Common myeloid progenitor, CD34-positive (primary cell): ENCODE data around the gene VWF.

Experiments used
- CTCF ChIA-PET: fragments of 350-600 bp; sonication (Branson Sonifier 250); formaldehyde crosslinking; loops from one replicate; lab custom pipeline; 2021; ENCODE audit warnings: antibody characterized with exemption; lab: Charles Lee
- POLR2A ChIA-PET: fragments of 350-600 bp; sonication (Branson Sonifier 250); formaldehyde crosslinking; loops from one replicate; lab custom pipeline; 2021; ENCODE audit warnings: antibody characterized with exemption; lab: Charles Lee
- DNase-seq, 3 donors: peaks; one replicate each; pipeline versions ENCODE4 v3.0.0 to v3.0.0-alpha.2; 2013
- H3K27ac ChIP-seq, 2 experiments: 1 replicate in 1 of 2; 2 replicates in 1 of 2; pipeline ENCODE4 v1.7.0; 2013; ENCODE audit warnings: inconsistent platforms in 2 of 2, low read length in 2 of 2, mild to moderate bottlenecking in 2 of 2, low read depth in 1 of 2, moderate library complexity in 1 of 2; ENCODE audit not compliant: severe bottlenecking in 2 of 2, insufficient read depth in 1 of 2, poor library complexity in 1 of 2
- H3K27me3 ChIP-seq, 5 experiments: replicated peaks in 2 of 5; 1 replicate in 3 of 5; 2 replicates in 2 of 5; pipeline versions ENCODE4 v1.6.1 to v1.7.0; 2013; ENCODE audit warnings: low read length in 4 of 5, mild to moderate bottlenecking in 2 of 5, moderate library complexity in 2 of 5, inconsistent platforms in 1 of 5; ENCODE audit not compliant: insufficient read depth in 5 of 5, control insufficient read depth in 4 of 5
- H3K36me3 ChIP-seq, 4 experiments: 1 replicate in 2 of 4; 2 replicates in 2 of 4; pipeline versions ENCODE4 v1.6.1 to v1.7.0; 2013; ENCODE audit warnings: low read length in 3 of 4, control low read depth in 1 of 4, mild to moderate bottlenecking in 1 of 4; ENCODE audit not compliant: control insufficient read depth in 4 of 4, insufficient read depth in 4 of 4
- H3K4me1 ChIP-seq, 4 experiments: 1 replicate in 3 of 4; 2 replicates in 1 of 4; pipeline versions ENCODE4 v1.6.1 to v1.7.1; 2013; ENCODE audit warnings: low read length in 3 of 4, mild to moderate bottlenecking in 3 of 4, control low read depth in 1 of 4, inconsistent platforms in 1 of 4, moderate library complexity in 1 of 4; ENCODE audit not compliant: control insufficient read depth in 4 of 4, insufficient read depth in 4 of 4; ENCODE audit errors: control extremely low read depth in 1 of 4
- H3K4me3 ChIP-seq, 7 experiments: 1 replicate in 4 of 7; 2 replicates in 3 of 7; pipeline versions ENCODE4 v1.5.1 to v1.7.0; 2013; ENCODE audit warnings: mild to moderate bottlenecking in 7 of 7, low read length in 6 of 7, moderate library complexity in 6 of 7, inconsistent platforms in 2 of 7, low read depth in 2 of 7, control low read depth in 1 of 7; ENCODE audit not compliant: insufficient read depth in 4 of 7, control insufficient read depth in 1 of 7; ENCODE audit errors: extremely low read depth in 1 of 7
- H3K9me3 ChIP-seq, 5 experiments: 1 replicate in 4 of 5; 2 replicates in 1 of 5; pipeline versions ENCODE4 v1.6.1 to v1.7.1; 2013; ENCODE audit warnings: low read length in 4 of 5, mild to moderate bottlenecking in 2 of 5, inconsistent platforms in 1 of 5, low read depth in 1 of 5, moderate library complexity in 1 of 5; ENCODE audit not compliant: control insufficient read depth in 4 of 5, insufficient read depth in 2 of 5; ENCODE audit errors: control extremely low read depth in 1 of 5
- WGBS: methylation state at CpG from one replicate; pipeline ENCODE4 v1.1.5; 2013; ENCODE audit not compliant: insufficient coverage; 5-methylcytosine and 5-hydroxymethylcytosine counted together

VWF gene

GRCh38 chr12:6096527-6096926, 27.9 kb downstream of the VWF start:
- no peak for DNase-seq
- no peaks in the 10 kb centered on the region for H3K36me3 ChIP-seq
- no peak overlapping the region for H3K4me3 ChIP-seq
- POLR2A ChIA-PET, result no interaction called here
- peaks cover 0 to 5% (median 0%) of the 10 kb centered on the region in 5 experiments for H3K9me3 ChIP-seq
- peaks cover 0 to 35% (median 19%) of the 10 kb centered on the region in 4 experiments for H3K4me1 ChIP-seq
- no peaks in the 10 kb centered on the region for H3K27me3 ChIP-seq
- CTCF ChIA-PET, result interaction anchor here (0.7 to 1.4 kb wide), 5 partner anchors 10 to 31 kb away, joined by 3 to 6 read pairs (median 3); no protein-coding TSS in a partner anchor
- WGBS, result 86% methylated on average over 2 of the region's 3 CpGs
- no peak overlapping the region for H3K27ac ChIP-seq

GRCh38 chr12:6095269-6095668, 29.2 kb downstream of the VWF start:
- no peaks in the 10 kb centered on the region for H3K27me3 ChIP-seq
- H3K4me3 ChIP-seq, result no peak overlapping the region
- peaks cover 0 to 35% (median 25%) of the 10 kb centered on the region in 4 experiments for H3K4me1 ChIP-seq
- H3K9me3 ChIP-seq, result peaks cover 0 to 5% (median 0%) of the 10 kb centered on the region in 5 experiments
- POLR2A ChIA-PET, result no interaction called here
- H3K27ac ChIP-seq, result no peak overlapping the region
- CTCF ChIA-PET, result interaction anchor here (1.3 to 1.4 kb wide), 2 partner anchors 10 to 19 kb away, joined by 3 to 6 read pairs; no protein-coding TSS in a partner anchor
- H3K36me3 ChIP-seq, result no peaks in the 10 kb centered on the region
- no peak for DNase-seq
- 95% methylated on average over 3 of the region's 4 CpGs for WGBS

GRCh38 chr12:6093764-6094163, 30.7 kb downstream of the VWF start:
- Histone ChIP-seq H3K4me1 (peaks cover 0 to 41% (median 29%) of the 10 kb centered on the region in 4 experiments), H3K27me3 (no peaks in the 10 kb centered on the region), H3K27ac (no peak overlapping the region), H3K4me3 (no peak overlapping the region), H3K9me3 (peaks cover 0 to 2% (median 0%) of the 10 kb centered on the region in 5 experiments), H3K36me3 (no peaks in the 10 kb centered on the region)
- 100% methylated on average over 2 of the region's 2 CpGs for WGBS
- DNase-seq, result no peak
- ChIA-PET CTCF (interaction anchor here (1.1 to 1.6 kb wide), 3 partner anchors 10 to 201 kb away, joined by 3 read pairs; no protein-coding TSS in a partner anchor), POLR2A (no interaction called here)

GRCh38 chr12:6092784-6093722, 31.4 kb downstream of the VWF start:
- no peak for DNase-seq
- 89% methylated on average over 6 of the region's 9 CpGs for WGBS
- Histone ChIP-seq H3K4me1 (peaks cover 0 to 43% (median 33%) of the 10 kb centered on the region in 4 experiments), H3K4me3 (no peak overlapping the region), H3K36me3 (no peaks in the 10 kb centered on the region), H3K27ac (no peak overlapping the region), H3K9me3 (no peaks in the 10 kb centered on the region), H3K27me3 (no peaks in the 10 kb centered on the region)
- ChIA-PET POLR2A (no interaction called here), CTCF (interaction anchor here (0.5 to 1.6 kb wide), 7 partner anchors 9 to 1847 kb away, joined by 3 to 5 read pairs (median 3); no protein-coding TSS in a partner anchor)

- Histone ChIP-seq H3K4me3 (no peak overlapping the region), H3K4me1 (peaks cover 0 to 34% (median 25%) of the 10 kb centered on the region in 4 experiments), H3K27me3 (no peaks in the 10 kb centered on the region), H3K36me3 (no peaks in the 10 kb centered on the region), H3K9me3 (no peaks in the 10 kb centered on the region), H3K27ac (no peak overlapping the region)
- DNase-seq, result peak in 1 of 3 donors; percentile 42
- POLR2A ChIA-PET, result interaction anchor here (0.6 kb wide), 1 partner anchor 24 kb away, joined by 3 read pairs; no protein-coding TSS in a partner anchor
- WGBS, result 97% methylated on average over 9 of the region's 14 CpGs
- CTCF ChIA-PET, result interaction anchor here (1.5 kb wide), 1 partner anchor 103 kb away, joined by 5 read pairs; no protein-coding TSS in a partner anchor
Measured at GRCh38 chr12:6091786-6092566, 32.5 kb downstream of the VWF start.

GRCh38 chr12:6090803-6091202, 33.7 kb downstream of the VWF start:
- WGBS, result no CpG with 5 or more reads among the region's 6 CpGs
- DNase-seq, result no peak
- Histone ChIP-seq H3K4me1 (peaks cover 0 to 34% (median 21%) of the 10 kb centered on the region in 4 experiments), H3K36me3 (no peaks in the 10 kb centered on the region), H3K27ac (no peak overlapping the region), H3K27me3 (no peaks in the 10 kb centered on the region), H3K9me3 (no peaks in the 10 kb centered on the region), H3K4me3 (no peak overlapping the region)
- ChIA-PET POLR2A (no interaction called here), CTCF (interaction anchor here (1.1 to 1.4 kb wide), 4 partner anchors 8 to 20 kb away, joined by 3 to 5 read pairs (median 4); no protein-coding TSS in a partner anchor)
